NCI-H1436 treated with DMSO at 0.1 percent for 48 hours (cell line): Measurements from ENCODE around the gene IRF6.

Experiments used
- DNase-seq: peaks from one replicate; lab custom pipeline; 2025; lab: John Stamatoyannopoulos, UW

The IRF6 gene

GRCh38 chr1:209805875-209806760, at the start of gene IRF6:
Gene IRF6, minus strand, starts transcription at chr1:209806142. Its CDS starts 4,729 bp downstream, at chr1:209801413.
- DNase-seq: peak; percentile 82

- no peak for DNase-seq
These were observed 49.7 kb upstream of the IRF6 start for GRCh38 chr1:209855623-209856022.

DNA sequence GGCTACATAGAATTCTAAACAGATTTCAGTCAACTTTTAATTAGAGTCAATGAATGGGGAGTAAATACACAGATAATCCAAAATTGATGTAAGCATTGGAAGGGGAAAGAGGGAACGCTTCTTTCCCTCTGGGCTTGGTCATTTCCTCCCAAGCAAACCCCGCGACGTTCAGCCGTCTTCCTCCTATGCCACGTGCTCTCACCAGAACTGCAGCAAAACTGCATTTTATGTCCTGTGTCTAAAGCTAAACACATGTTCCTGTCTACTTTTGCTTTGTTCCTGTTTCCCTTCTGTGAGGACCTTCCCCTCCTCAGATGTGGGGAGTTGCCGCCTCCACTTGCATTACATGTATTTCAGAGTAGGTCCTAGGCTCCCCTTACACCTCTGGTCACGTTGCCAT, 49.1 kb upstream of the IRF6 start:
- DNase-seq: no peak

- no peak for DNase-seq
These were observed 48.3 kb upstream of the IRF6 start for GRCh38 chr1:209854196-209854595.

- no peak for DNase-seq
These were observed 47.7 kb upstream of the IRF6 start for GRCh38 chr1:209853676-209854075.

GRCh38 chr1:209850342-209850979, 44.5 kb upstream of the IRF6 start:
- DNase-seq: peak; percentile 94

DNA sequence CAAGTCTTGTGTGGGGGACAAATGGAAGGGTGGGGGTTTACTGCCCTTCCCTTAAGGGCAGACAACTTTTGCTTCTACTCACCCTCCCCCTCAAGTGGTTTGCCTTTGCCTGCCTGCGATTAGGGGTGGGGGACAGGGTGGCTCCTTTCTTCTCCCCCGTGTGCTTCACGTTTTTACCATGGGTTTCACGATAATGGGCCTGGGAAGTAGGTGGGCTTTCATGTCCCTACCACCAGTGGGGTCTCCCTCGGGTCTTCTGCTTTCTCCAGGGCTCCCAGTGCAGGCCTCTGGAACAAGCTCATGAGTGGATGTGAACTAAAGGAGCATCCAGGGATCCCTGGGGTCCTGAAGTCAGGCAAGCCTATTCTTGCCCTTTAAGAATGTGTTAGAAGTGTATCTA, 43.4 kb upstream of the IRF6 start:
- DNase-seq: no peak

DNA sequence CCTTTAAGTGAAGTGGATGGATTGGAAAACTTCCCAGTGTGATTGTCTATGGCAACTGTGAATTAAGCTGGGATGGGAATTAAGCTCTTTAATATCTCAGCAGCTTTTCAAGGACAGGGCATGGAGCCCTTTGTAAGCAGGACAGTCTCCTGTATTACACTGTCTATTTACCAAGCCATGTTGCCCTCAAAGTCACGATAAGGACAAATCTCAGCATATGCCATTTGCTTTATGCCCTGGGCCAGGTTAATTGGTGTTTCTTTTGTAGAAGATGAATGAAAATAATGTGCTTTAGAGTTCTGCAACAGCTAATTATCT, 39.4 kb upstream of the IRF6 start:
- peak; percentile 77 for DNase-seq

- no peak for DNase-seq
These were observed 38.9 kb upstream of the IRF6 start for GRCh38 chr1:209844695-209845407.

DNA sequence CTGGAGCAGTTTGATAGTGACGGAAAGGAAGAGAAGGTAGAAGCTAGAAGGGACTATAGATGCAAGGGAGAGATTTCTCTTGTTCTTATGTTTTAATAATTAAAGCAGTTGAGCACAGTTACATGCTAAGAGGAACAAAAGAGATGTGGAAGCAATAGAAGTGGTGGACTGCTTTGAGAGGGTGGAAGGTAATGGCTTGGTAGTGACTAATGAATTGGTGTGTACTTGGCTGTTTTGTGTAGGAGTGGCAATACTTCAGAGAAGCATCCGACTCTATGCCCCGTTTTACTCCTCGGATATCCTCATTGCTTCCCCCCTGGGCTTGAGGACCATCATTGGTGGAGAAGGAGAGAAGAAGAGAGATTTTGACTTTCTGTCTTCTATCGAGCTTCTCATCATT, 34.7 kb upstream of the IRF6 start:
- DNase-seq: no peak

- DNase-seq: no peak
These were observed 34.1 kb upstream of the IRF6 start for GRCh38 chr1:209839875-209840546.

- DNase-seq: no peak
These were observed 32.6 kb upstream of the IRF6 start for GRCh38 chr1:209838537-209838936.

DNA sequence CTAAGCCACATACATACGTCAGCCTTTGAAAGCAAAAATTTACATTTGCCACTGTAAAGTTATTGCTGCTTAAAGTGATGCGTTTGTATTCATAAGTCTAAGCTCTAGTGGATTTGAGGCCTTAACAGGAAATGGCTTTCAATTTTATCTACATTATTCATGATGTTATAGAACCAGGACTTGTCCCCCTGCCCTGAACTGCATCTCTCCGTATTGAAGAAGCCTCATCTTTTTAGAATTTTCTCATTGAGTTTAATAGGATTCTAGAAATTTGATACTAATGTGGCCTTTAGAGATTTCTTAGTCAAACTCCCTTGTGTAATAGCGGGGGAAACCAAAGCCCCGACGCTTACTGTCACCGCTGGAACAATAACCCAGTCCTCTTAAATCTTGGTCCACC, 31.7 kb upstream of the IRF6 start:
- DNase-seq: no peak

- no peak for DNase-seq
These were observed 29.9 kb upstream of the IRF6 start for GRCh38 chr1:209835782-209836298.

GRCh38 chr1:209831615-209832014, 25.7 kb upstream of the IRF6 start:
- no peak for DNase-seq

- no peak for DNase-seq
These were observed 24.8 kb upstream of the IRF6 start for GRCh38 chr1:209830722-209831121.

DNA sequence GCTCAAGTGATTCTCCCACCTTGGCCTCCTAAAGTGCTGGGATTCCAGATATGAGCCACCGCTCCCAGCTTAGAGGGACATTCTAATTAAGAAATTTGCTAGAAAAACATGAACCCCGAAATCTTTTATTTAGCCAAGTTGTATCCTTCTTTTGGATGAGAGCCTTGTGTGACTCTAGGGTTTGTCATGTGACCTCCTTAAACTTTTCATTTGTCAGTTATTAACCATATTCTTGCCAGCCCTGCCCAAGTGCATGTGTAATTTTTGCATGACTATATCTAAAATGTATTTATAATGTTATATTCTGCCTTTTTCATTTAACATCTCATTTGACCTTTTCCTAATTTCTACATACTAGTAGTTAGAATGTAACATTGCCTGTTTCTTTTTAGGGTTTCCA, 23.8 kb upstream of the IRF6 start:
- no peak for DNase-seq

DNA sequence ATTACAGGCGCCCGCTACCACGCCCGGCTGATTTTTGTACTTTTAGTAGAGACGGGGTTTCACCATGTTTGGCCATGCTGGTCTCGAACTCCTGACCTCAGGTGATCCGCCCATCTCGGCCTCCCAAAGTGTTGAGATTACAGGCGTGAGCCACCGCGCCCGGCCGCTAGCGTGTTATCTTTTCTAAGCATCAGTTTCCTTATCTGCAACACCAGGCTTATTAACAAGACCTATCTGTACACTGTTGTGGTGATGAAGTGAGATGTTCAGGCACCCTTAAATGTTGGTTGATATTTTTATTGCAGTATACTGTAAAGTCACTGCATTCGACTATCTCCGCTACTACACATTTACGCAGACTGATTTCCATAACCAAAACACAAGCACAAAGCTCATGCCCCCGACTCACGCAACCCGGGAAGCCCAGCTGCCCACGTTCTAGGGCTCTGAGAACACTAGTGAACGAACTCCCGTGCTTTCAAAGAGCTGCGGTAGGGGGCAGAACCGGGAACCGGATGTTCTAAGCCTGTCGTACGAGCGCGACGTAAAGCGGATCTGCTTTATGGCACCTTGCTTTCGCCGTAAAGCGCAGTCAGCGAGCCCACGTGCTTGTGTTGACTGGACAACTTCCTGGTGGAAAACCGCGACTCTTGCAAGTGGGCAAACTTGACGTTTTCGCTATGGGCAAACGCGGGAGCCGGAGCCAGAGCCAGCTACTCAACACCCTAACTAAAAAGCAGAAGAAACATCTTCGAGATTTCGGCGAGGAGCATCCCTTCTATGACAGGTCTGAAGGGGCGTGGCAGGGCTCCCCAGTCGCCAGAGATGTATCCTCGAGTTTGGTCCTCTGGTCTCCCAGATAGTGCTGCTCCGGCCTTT, 21.7 kb upstream of the IRF6 start, which contains the start of gene UTP25:
TSS of gene UTP25 (plus strand) at position 589 of the 879 bp plus-strand sequence. CDS start at position 681, 92 bp downstream.
- peak; percentile 77 for DNase-seq

- DNase-seq: no peak
These were observed 19.9 kb upstream of the IRF6 start for GRCh38 chr1:209825591-209826434.
